ENCODE data around the gene IQCF5.
"Not testable (repeated sequence)": the region's sequence is repeated elsewhere in the genome, so short reads cannot be mapped to it uniquely, and the experiment has no call there.

IQCF5 gene

GRCh38 chr3:51875501-51875900, at the start of gene IQCF5:
Gene IQCF5 (minus strand): TSS chr3:51875601. CDS start chr3:51875531, 70 bp downstream.
- H3K27me3 ChIP-seq (replicated peaks; ENCODE audit: control insufficient read depth, insufficient read depth, low read length), result no peaks in the 10 kb centered on the region; the same call in none of the 2 replicates
- no peak within 1 kb of the TSS for H3K4me3 ChIP-seq (replicated peaks; ENCODE audit: low read depth, low read length)
- no peaks in the 10 kb centered on the region for H3K36me3 ChIP-seq (ENCODE audit: control insufficient read depth, insufficient read depth, low read length)
- TF ChIP-seq CTCF (IDR thresholded peaks at IDR 0.05; ENCODE audit: insufficient read depth, low read length, poor library complexity, severe bottlenecking), result no peak
- no peak for DNase-seq (ENCODE audit: extremely low read depth, insufficient read length)

GRCh38 chr3:51921081-51921578, 45.7 kb upstream of the IQCF5 start:
- TF ChIP-seq CTCF (IDR thresholded peaks at IDR 0.05; ENCODE audit: insufficient read depth, low read length, poor library complexity, severe bottlenecking), result no peak
- Histone ChIP-seq H3K36me3 (ENCODE audit: control insufficient read depth, insufficient read depth, low read length) (no peaks in the 10 kb centered on the region), H3K4me3 (replicated peaks; ENCODE audit: low read depth, low read length) (no peak overlapping the region), H3K27me3 (replicated peaks; ENCODE audit: control insufficient read depth, insufficient read depth, low read length) (no peaks in the 10 kb centered on the region)
- no peak for DNase-seq (ENCODE audit: extremely low read depth, insufficient read length)

GRCh38 chr3:51916418-51916817, 41.0 kb upstream of the IQCF5 start:
- no peak for TF ChIP-seq CTCF (IDR thresholded peaks at IDR 0.05; ENCODE audit: insufficient read depth, low read length, poor library complexity, severe bottlenecking)
- H3K27me3 ChIP-seq (replicated peaks; ENCODE audit: control insufficient read depth, insufficient read depth, low read length), result no peaks in the 10 kb centered on the region
- H3K4me3 ChIP-seq (replicated peaks; ENCODE audit: low read depth, low read length), result no peak overlapping the region

GRCh38 chr3:51908026-51908425, 32.6 kb upstream of the IQCF5 start:
- no peak for TF ChIP-seq CTCF (IDR thresholded peaks at IDR 0.05; ENCODE audit: insufficient read depth, low read length, poor library complexity, severe bottlenecking)
- H3K27me3 ChIP-seq (replicated peaks; ENCODE audit: control insufficient read depth, insufficient read depth, low read length), result no peaks in the 10 kb centered on the region; the same call in 1 of the 2 replicates
- DNase-seq (ENCODE audit: extremely low read depth, insufficient read length), result no peak
- no peaks in the 10 kb centered on the region for H3K36me3 ChIP-seq (ENCODE audit: control insufficient read depth, insufficient read depth, low read length)
- no peak overlapping the region for H3K4me3 ChIP-seq (replicated peaks; ENCODE audit: low read depth, low read length)

More at GRCh38 chr3:51916418-51916817, 41.0 kb upstream of the IQCF5 start:
- H3K36me3 ChIP-seq (ENCODE audit: control insufficient read depth, insufficient read depth, low read length), result no peaks in the 10 kb centered on the region
- no peak for DNase-seq (ENCODE audit: extremely low read depth, insufficient read length)

GRCh38 chr3:51904034-51904823, 28.8 kb upstream of the IQCF5 start:
- Histone ChIP-seq H3K36me3 (ENCODE audit: control insufficient read depth, insufficient read depth, low read length) (no peaks in the 10 kb centered on the region), H3K4me3 (replicated peaks; ENCODE audit: low read depth, low read length) (no peak overlapping the region), H3K27me3 (replicated peaks; ENCODE audit: control insufficient read depth, insufficient read depth, low read length) (no peaks in the 10 kb centered on the region; the same call in 1 of the 2 replicates)
- no peak for TF ChIP-seq CTCF (IDR thresholded peaks at IDR 0.05; ENCODE audit: insufficient read depth, low read length, poor library complexity, severe bottlenecking)
- no peak for DNase-seq (ENCODE audit: extremely low read depth, insufficient read length)

GRCh38 chr3:51902361-51902760, 27.0 kb upstream of the IQCF5 start:
- not testable (repeated sequence) for H3K4me3 ChIP-seq (replicated peaks; ENCODE audit: low read depth, low read length); DNase-seq (ENCODE audit: extremely low read depth, insufficient read length); H3K27me3 ChIP-seq (replicated peaks; ENCODE audit: control insufficient read depth, insufficient read depth, low read length); H3K36me3 ChIP-seq (ENCODE audit: control insufficient read depth, insufficient read depth, low read length)

GRCh38 chr3:51900043-51900442, 24.6 kb upstream of the IQCF5 start:
- H3K27me3 ChIP-seq (replicated peaks; ENCODE audit: control insufficient read depth, insufficient read depth, low read length); H3K36me3 ChIP-seq (ENCODE audit: control insufficient read depth, insufficient read depth, low read length); H3K4me3 ChIP-seq (replicated peaks; ENCODE audit: low read depth, low read length); DNase-seq (ENCODE audit: extremely low read depth, insufficient read length): not testable (repeated sequence)

Measured in GM06990 (cell line).